Measurements from ENCODE around the gene ZBTB16. TPM values are rescaled to one million over a fixed set of nuclear protein-coding genes. Genes with fewer than 3 reads are reported as not detected.

The ZBTB16 gene
- total and polyA plus RNA-seq, 2 experiments from 2014 or later: 0.29 to 1.4 TPM

DNA sequence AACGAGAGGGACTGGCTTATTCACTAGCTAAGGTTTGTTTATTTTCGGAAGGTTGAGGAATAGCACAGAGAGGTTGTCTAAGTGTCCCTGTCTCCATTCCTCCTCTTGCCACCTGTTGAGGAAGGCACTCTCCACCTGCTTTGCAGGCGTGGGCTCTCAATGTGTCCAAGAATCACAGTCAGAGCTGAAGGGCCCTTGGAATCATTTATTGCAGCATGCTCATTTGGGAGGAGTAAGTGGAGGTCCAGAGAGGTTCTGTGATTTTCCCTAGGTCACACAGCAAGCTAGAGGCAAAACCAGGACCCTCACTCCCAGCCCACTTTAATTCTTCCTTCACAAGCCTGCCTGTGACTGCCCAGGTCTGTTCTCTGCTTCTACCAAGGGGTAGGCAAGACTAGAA is 21.3 kb downstream of the ZBTB16 start (continued):
- TF ChIP-seq, protein P1, sequence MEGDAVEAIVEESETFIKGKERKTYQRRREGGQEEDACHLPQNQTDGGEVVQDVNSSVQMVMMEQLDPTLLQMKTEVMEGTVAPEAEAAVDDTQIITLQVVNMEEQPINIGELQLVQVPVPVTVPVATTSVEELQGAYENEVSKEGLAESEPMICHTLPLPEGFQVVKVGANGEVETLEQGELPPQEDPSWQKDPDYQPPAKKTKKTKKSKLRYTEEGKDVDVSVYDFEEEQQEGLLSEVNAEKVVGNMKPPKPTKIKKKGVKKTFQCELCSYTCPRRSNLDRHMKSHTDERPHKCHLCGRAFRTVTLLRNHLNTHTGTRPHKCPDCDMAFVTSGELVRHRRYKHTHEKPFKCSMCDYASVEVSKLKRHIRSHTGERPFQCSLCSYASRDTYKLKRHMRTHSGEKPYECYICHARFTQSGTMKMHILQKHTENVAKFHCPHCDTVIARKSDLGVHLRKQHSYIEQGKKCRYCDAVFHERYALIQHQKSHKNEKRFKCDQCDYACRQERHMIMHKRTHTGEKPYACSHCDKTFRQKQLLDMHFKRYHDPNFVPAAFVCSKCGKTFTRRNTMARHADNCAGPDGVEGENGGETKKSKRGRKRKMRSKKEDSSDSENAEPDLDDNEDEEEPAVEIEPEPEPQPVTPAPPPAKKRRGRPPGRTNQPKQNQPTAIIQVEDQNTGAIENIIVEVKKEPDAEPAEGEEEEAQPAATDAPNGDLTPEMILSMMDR (conservative IDR thresholded peaks at IDR 0.05; ENCODE audit: low read depth in 2 of 2): no peak

DNA sequence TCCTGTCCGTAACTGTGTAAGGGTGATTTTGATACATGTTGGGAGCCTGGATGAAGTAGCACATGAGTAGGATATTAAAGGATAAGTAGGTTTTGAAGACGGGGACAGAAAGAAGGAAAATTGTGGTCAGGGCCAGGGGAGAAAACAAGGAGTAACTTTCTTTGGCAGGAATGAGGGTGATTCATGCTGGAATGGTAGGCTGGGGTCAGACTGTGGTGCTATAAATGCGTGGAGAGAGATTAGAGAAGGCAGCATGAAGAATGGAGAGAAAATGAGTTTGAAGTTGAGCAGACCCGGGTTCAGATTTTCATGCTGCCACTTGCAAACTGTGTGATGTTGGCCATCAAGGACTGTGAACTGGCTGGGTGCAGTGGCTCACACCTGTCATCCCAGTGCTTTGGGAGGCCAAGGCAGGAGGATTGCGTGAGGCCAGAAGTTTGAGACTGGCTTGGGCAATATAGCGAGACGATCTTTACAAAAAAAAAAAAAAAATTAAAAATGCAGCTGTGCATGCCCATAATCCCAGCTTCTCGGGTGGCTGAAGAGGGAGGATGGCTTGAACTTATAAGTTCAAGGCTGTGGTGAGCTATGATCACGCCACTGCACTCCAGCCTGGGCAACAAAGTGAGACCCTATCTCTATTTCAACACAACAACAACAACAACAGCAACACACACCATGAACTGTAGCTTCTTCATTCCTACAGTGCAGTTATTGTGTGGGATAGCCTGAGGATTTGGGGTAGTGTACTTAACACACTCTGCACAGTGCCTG is 22.3 kb downstream of the ZBTB16 start:
- H3K27me3 Mint-ChIP-seq (ENCODE audit: insufficient read depth, low read depth, poor library complexity): peaks cover 34% of the 10 kb centered on the region
- H3K9me2 ChIP-seq (ENCODE audit: insufficient read depth): no peaks in the 10 kb centered on the region
- no peaks in the 10 kb centered on the region for H4K20me1 ChIP-seq (replicated peaks; ENCODE audit: insufficient read depth)
- H3K9me3 Mint-ChIP-seq: no peaks in the 10 kb centered on the region
- H3K4me2 ChIP-seq: no peak overlapping the region
- no peak overlapping the region for H2AFZ ChIP-seq
- no peaks in the 10 kb centered on the region for H3F3A ChIP-seq (replicated peaks; ENCODE audit: low read depth)
- peaks cover 23% of the 10 kb centered on the region for H3K4me1 Mint-ChIP-seq
- no peak overlapping the region for H3K27ac Mint-ChIP-seq
- H3K36me3 Mint-ChIP-seq (ENCODE audit: low read depth): no peaks in the 10 kb centered on the region
- DNase-seq (ENCODE audit: low spot score): no peak
- H3K27me3 ChIP-seq (ENCODE audit: insufficient read depth): peaks cover 22% of the 10 kb centered on the region
- no peak overlapping the region for H3K27ac ChIP-seq (ENCODE audit: low read depth)
- H3K4me3 ChIP-seq: no peak overlapping the region
- peaks cover 17% of the 10 kb centered on the region for H3K4me1 ChIP-seq (ENCODE audit: insufficient read depth)
- no peak for ATAC-seq
- no peaks in the 10 kb centered on the region for H3K79me2 ChIP-seq (replicated peaks; ENCODE audit: insufficient read depth)
- H3K36me3 ChIP-seq (ENCODE audit: insufficient read depth): no peaks in the 10 kb centered on the region
- no peak overlapping the region for H3K4me3 Mint-ChIP-seq
- no peak for TF ChIP-seq EZH2 (IDR thresholded peaks at IDR 0.05; ENCODE audit: low read depth, unreplicated experiment)
- no peak for TF ChIP-seq CREB1 (CRISPR knock-in tag; IDR thresholded peaks at IDR 0.05; ENCODE audit: low read depth)
- no peak for TF ChIP-seq ZNF331 (CRISPR knock-in tag; IDR thresholded peaks at IDR 0.05; ENCODE audit: low read depth)
- no peak for TF ChIP-seq EZH2phosphoT487 (IDR thresholded peaks at IDR 0.05; ENCODE audit: unreplicated experiment)
- TF ChIP-seq NANOG (IDR thresholded peaks at IDR 0.05; ENCODE audit: borderline replicate concordance): no peak
- TF ChIP-seq POLR2AphosphoS5 (IDR thresholded peaks at IDR 0.05; ENCODE audit: low read depth): no peak
- TF ChIP-seq, protein P2, sequence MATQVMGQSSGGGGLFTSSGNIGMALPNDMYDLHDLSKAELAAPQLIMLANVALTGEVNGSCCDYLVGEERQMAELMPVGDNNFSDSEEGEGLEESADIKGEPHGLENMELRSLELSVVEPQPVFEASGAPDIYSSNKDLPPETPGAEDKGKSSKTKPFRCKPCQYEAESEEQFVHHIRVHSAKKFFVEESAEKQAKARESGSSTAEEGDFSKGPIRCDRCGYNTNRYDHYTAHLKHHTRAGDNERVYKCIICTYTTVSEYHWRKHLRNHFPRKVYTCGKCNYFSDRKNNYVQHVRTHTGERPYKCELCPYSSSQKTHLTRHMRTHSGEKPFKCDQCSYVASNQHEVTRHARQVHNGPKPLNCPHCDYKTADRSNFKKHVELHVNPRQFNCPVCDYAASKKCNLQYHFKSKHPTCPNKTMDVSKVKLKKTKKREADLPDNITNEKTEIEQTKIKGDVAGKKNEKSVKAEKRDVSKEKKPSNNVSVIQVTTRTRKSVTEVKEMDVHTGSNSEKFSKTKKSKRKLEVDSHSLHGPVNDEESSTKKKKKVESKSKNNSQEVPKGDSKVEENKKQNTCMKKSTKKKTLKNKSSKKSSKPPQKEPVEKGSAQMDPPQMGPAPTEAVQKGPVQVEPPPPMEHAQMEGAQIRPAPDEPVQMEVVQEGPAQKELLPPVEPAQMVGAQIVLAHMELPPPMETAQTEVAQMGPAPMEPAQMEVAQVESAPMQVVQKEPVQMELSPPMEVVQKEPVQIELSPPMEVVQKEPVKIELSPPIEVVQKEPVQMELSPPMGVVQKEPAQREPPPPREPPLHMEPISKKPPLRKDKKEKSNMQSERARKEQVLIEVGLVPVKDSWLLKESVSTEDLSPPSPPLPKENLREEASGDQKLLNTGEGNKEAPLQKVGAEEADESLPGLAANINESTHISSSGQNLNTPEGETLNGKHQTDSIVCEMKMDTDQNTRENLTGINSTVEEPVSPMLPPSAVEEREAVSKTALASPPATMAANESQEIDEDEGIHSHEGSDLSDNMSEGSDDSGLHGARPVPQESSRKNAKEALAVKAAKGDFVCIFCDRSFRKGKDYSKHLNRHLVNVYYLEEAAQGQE (IDR thresholded peaks at IDR 0.05; ENCODE audit: unreplicated experiment): no peak
- no peak for TF ChIP-seq JUNB (IDR thresholded peaks at IDR 0.05; ENCODE audit: unreplicated experiment)
- no peak for TF ChIP-seq STAT1 (IDR thresholded peaks at IDR 0.05; ENCODE audit: unreplicated experiment)
- TF ChIP-seq, protein P1 (conservative IDR thresholded peaks at IDR 0.05; ENCODE audit: low read depth in 2 of 2): no peak
- TF ChIP-seq, protein P3, sequence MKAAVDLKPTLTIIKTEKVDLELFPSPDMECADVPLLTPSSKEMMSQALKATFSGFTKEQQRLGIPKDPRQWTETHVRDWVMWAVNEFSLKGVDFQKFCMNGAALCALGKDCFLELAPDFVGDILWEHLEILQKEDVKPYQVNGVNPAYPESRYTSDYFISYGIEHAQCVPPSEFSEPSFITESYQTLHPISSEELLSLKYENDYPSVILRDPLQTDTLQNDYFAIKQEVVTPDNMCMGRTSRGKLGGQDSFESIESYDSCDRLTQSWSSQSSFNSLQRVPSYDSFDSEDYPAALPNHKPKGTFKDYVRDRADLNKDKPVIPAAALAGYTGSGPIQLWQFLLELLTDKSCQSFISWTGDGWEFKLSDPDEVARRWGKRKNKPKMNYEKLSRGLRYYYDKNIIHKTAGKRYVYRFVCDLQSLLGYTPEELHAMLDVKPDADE (IDR thresholded peaks at IDR 0.05): no peak

Measured in GM23338 (cell line).